NOMO-1 treated with dmso at 0.1 percent for 144 hours (cell line): ENCODE results near the gene CTNNB1.
A peak's percentile ranks its signal among the peaks of the same experiment; 100 is the strongest.

Source experiments
- DNase-seq: peaks from one replicate; lab custom pipeline; 2025; ENCODE audit not compliant: unreplicated experiment; lab: John Stamatoyannopoulos, UW

The CTNNB1 gene

GRCh38 chr3:41190509-41191284 is 8.6 kb upstream of the CTNNB1 start:
- DNase-seq, result no peak

- DNase-seq, result no peak
Measured at GRCh38 chr3:41192885-41193284, 6.4 kb upstream of the CTNNB1 start.

GRCh38 chr3:41193794-41194539 is 5.3 kb upstream of the CTNNB1 start:
- no peak for DNase-seq

- DNase-seq, result no peak
Measured at GRCh38 chr3:41194701-41195100, 4.6 kb upstream of the CTNNB1 start.

GRCh38 chr3:41195946-41196345 is 3.4 kb upstream of the CTNNB1 start:
- DNase-seq, result no peak

GRCh38 chr3:41196499-41197410 is 2.5 kb upstream of the CTNNB1 start:
- DNase-seq, result no peak

- DNase-seq, result no peak
Measured at GRCh38 chr3:41198046-41198445, 1.3 kb upstream of the CTNNB1 start.

- no peak for DNase-seq
Measured at GRCh38 chr3:41198526-41198925, 779 bp upstream of the CTNNB1 start.

GRCh38 chr3:41199866-41200668 is 762 bp downstream of the CTNNB1 start:
- DNase-seq, result no peak

- DNase-seq, result peak; percentile 51
Measured at GRCh38 chr3:41200669-41201021, 1.3 kb downstream of the CTNNB1 start.

GRCh38 chr3:41202075-41202833 is 2.9 kb downstream of the CTNNB1 start:
- no peak for DNase-seq

GRCh38 chr3:41202834-41203345 is 3.6 kb downstream of the CTNNB1 start:
- DNase-seq, result no peak

GRCh38 chr3:41204369-41204768 is 5.1 kb downstream of the CTNNB1 start:
- DNase-seq, result no peak

GRCh38 chr3:41205591-41205990 is 6.3 kb downstream of the CTNNB1 start:
- no peak for DNase-seq

GRCh38 chr3:41207355-41207754 is 8.1 kb downstream of the CTNNB1 start:
- DNase-seq, result no peak

- DNase-seq, result no peak
Measured at GRCh38 chr3:41208507-41209220, 9.4 kb downstream of the CTNNB1 start.

GRCh38 chr3:41209646-41210045 is 10.3 kb downstream of the CTNNB1 start:
- no peak for DNase-seq

- no peak for DNase-seq
Measured at GRCh38 chr3:41210966-41211365, 11.7 kb downstream of the CTNNB1 start.

- DNase-seq, result no peak
Measured at GRCh38 chr3:41212088-41212487, 12.8 kb downstream of the CTNNB1 start.
